HG02970 (cell line): ENCODE results near the gene MCEE.
"Not testable (repeated sequence)": the region's sequence is repeated elsewhere in the genome, so short reads cannot be mapped to it uniquely, and the experiment has no call there.

ENCODE experiments used
- ATAC-seq: cut with Tn5 transposase; IDR thresholded peaks from one replicate; pipeline ENCODE4 v1.9.1; 2021; ENCODE audit warnings: mild to moderate bottlenecking, moderate library complexity, moderate number of reproducible peaks; ENCODE audit not compliant: unreplicated experiment, low FRiP score

MCEE gene

GRCh38 chr2:71130152-71130904 lies at the start of gene MCEE, which contains the start of gene MPHOSPH10:
Gene MCEE, minus strand, starts transcription at chr2:71130229. Its CDS starts 10 bp downstream, at chr2:71130219.
Gene MPHOSPH10, plus strand, starts transcription at chr2:71130634. Its CDS starts 32 bp downstream, at chr2:71130666.
- peak; percentile 89 for ATAC-seq

- not testable (repeated sequence) for ATAC-seq
Measured at GRCh38 chr2:71178836-71179235, 48.8 kb upstream of the MCEE start.

GRCh38 chr2:71174207-71174606 lies 44.2 kb upstream of the MCEE start:
- no peak for ATAC-seq

- ATAC-seq, result no peak
Measured at GRCh38 chr2:71173096-71173495, 43.1 kb upstream of the MCEE start.

GRCh38 chr2:71166812-71167211 lies 36.8 kb upstream of the MCEE start:
- no peak for ATAC-seq

- ATAC-seq, result no peak
Measured at GRCh38 chr2:71157124-71157793, 27.2 kb upstream of the MCEE start.

- no peak for ATAC-seq
Measured at GRCh38 chr2:71156573-71156972, 26.5 kb upstream of the MCEE start.

- no peak for ATAC-seq
Measured at GRCh38 chr2:71155846-71156245, 25.8 kb upstream of the MCEE start.

- ATAC-seq, result no peak
Measured at GRCh38 chr2:71154798-71155197, 24.8 kb upstream of the MCEE start.

GRCh38 chr2:71154279-71154678 lies 24.2 kb upstream of the MCEE start:
- ATAC-seq, result no peak

GRCh38 chr2:71153585-71154224 lies 23.7 kb upstream of the MCEE start:
- no peak for ATAC-seq

- ATAC-seq, result no peak
Measured at GRCh38 chr2:71151620-71152019, 21.6 kb upstream of the MCEE start.

GRCh38 chr2:71150082-71150816 lies 20.2 kb upstream of the MCEE start:
- no peak for ATAC-seq

- no peak for ATAC-seq
Measured at GRCh38 chr2:71148506-71149063, 18.6 kb upstream of the MCEE start.

GRCh38 chr2:71143782-71144181 lies 13.8 kb upstream of the MCEE start:
- ATAC-seq, result no peak

- no peak for ATAC-seq
Measured at GRCh38 chr2:71136174-71136573, 6.1 kb upstream of the MCEE start.

- ATAC-seq, result no peak
Measured at GRCh38 chr2:71133603-71134002, 3.6 kb upstream of the MCEE start.

GRCh38 chr2:71131387-71132166 lies 1.5 kb upstream of the MCEE start:
- not testable (repeated sequence) for ATAC-seq

- peak; percentile 3 for ATAC-seq
Measured at GRCh38 chr2:71130905-71131244, 846 bp upstream of the MCEE start.

GRCh38 chr2:71129902-71130151 lies 202 bp downstream of the MCEE start:
- ATAC-seq, result peak; percentile 42
